Esophagus (tissue), 2 donors: Measurements from ENCODE around the gene GALNT12. TPM values are rescaled to one million over a fixed set of nuclear protein-coding genes. Genes with fewer than 3 reads are reported as not detected.

Experiments used
- H3K27ac ChIP-seq, 2 donors: one replicate each; pipeline ENCODE4 v1.5.1; 2013; ENCODE audit warnings: low read depth in 2 of 2, mild to moderate bottlenecking in 2 of 2, inconsistent platforms in 1 of 2, low read length in 1 of 2, moderate library complexity in 1 of 2
- H3K27me3 ChIP-seq, 2 donors: one replicate each; pipeline ENCODE4 v1.6.1; 2013; ENCODE audit warnings: low read length in 2 of 2, control low read depth in 1 of 2, mild to moderate bottlenecking in 1 of 2; ENCODE audit not compliant: insufficient read depth in 2 of 2, control insufficient read depth in 1 of 2
- H3K36me3 ChIP-seq, 2 donors: one replicate each; pipeline ENCODE4 v1.6.1; 2013; ENCODE audit warnings: low read length in 1 of 2; ENCODE audit not compliant: control insufficient read depth in 2 of 2, insufficient read depth in 2 of 2
- H3K4me1 ChIP-seq, 2 donors: one replicate each; pipeline ENCODE4 v1.6.1; 2013; ENCODE audit warnings: low read length in 1 of 2; ENCODE audit not compliant: control insufficient read depth in 2 of 2, insufficient read depth in 2 of 2
- H3K4me3 ChIP-seq, 2 donors: one replicate each; pipeline ENCODE4 v1.5.1; 2013; ENCODE audit warnings: low read length in 2 of 2, mild to moderate bottlenecking in 2 of 2, low read depth in 1 of 2, moderate library complexity in 1 of 2
- H3K9me3 ChIP-seq, 2 donors: one replicate each; pipeline ENCODE4 v1.6.1; 2013; ENCODE audit warnings: mild to moderate bottlenecking in 2 of 2, low read depth in 1 of 2, low read length in 1 of 2, moderate library complexity in 1 of 2; ENCODE audit not compliant: control insufficient read depth in 2 of 2, insufficient read depth in 1 of 2
- WGBS, 2 donors: extraction: QIAGEN DNeasy Blood & Tissue Kit; methylation state at CpG; one replicate each; pipeline ENCODE4 v1.1.7; 2013; 5-methylcytosine and 5-hydroxymethylcytosine counted together
- polyA plus RNA-seq, 2 donors: library from polyadenylated mRNA; stranded (reverse); fragments of 200-250 nt; gene quantifications; one replicate each; pipeline ENCODE4 v1.2.3, GENCODE V29; 2013
- donor health status: healthy with polysubstance abuse.
- donor health status: Bipolar disorder and iron deficiency.

The GALNT12 gene
- polyA plus RNA-seq, 2 donors = 19.6 to 20.7 TPM

GRCh38 chr9:98836206-98836605 is 28.7 kb downstream of the GALNT12 start:
- H3K36me3 ChIP-seq = peaks cover 14 to 18% of the 10 kb centered on the region in 2 donors
- WGBS, 2 donors = 88 to 93% methylated on average over 4 of the region's 4 CpGs
- no peaks in the 10 kb centered on the region for H3K9me3 ChIP-seq
- H3K4me3 ChIP-seq = no peak overlapping the region
- H3K27me3 ChIP-seq = no peaks in the 10 kb centered on the region
- no peaks in the 10 kb centered on the region for H3K4me1 ChIP-seq
- no peak overlapping the region for H3K27ac ChIP-seq

- H3K27ac ChIP-seq = no peak overlapping the region
- H3K36me3 ChIP-seq = peaks cover 14 to 15% of the 10 kb centered on the region in 2 donors
- no peaks in the 10 kb centered on the region for H3K27me3 ChIP-seq
- WGBS, 2 donors = 95% methylated on average over 4 of the region's 4 CpGs
- H3K4me3 ChIP-seq = no peak overlapping the region
- no peaks in the 10 kb centered on the region for H3K9me3 ChIP-seq
- no peaks in the 10 kb centered on the region for H3K4me1 ChIP-seq
These were observed 30.0 kb downstream of the GALNT12 start for GRCh38 chr9:98837516-98837915.

- Histone ChIP-seq H3K4me1 (no peaks in the 10 kb centered on the region), H3K27me3 (no peaks in the 10 kb centered on the region), H3K27ac (no peak overlapping the region), H3K4me3 (no peak overlapping the region), H3K9me3 (no peaks in the 10 kb centered on the region), H3K36me3 (peaks cover 12 to 14% of the 10 kb centered on the region in 2 donors)
- WGBS, 2 donors = 95 to 96% methylated on average over 6 of the region's 6 CpGs
These were observed 30.8 kb downstream of the GALNT12 start for GRCh38 chr9:98838155-98838867.

- Histone ChIP-seq H3K4me3 (no peak overlapping the region), H3K36me3 (peaks cover 10 to 17% of the 10 kb centered on the region in 2 donors)
These were observed 31.5 kb downstream of the GALNT12 start for GRCh38 chr9:98838868-98839565.

GRCh38 chr9:98839724-98840123 is 32.3 kb downstream of the GALNT12 start:
- Histone ChIP-seq H3K27me3 (no peaks in the 10 kb centered on the region), H3K4me1 (no peaks in the 10 kb centered on the region), H3K36me3 (peaks cover 10 to 17% of the 10 kb centered on the region in 2 donors), H3K9me3 (no peaks in the 10 kb centered on the region), H3K27ac (no peak overlapping the region), H3K4me3 (no peak overlapping the region)
- 59 to 71% methylated on average over 4 of the region's 4 CpGs for WGBS, 2 donors

More at GRCh38 chr9:98838868-98839565, 31.5 kb downstream of the GALNT12 start:
- Histone ChIP-seq H3K9me3 (no peaks in the 10 kb centered on the region), H3K27ac (no peak overlapping the region), H3K27me3 (no peaks in the 10 kb centered on the region), H3K4me1 (no peaks in the 10 kb centered on the region)
- WGBS, 2 donors = 91 to 93% methylated on average over 6 of the region's 6 CpGs

- Histone ChIP-seq H3K27me3 (no peaks in the 10 kb centered on the region), H3K4me1 (no peaks in the 10 kb centered on the region), H3K36me3 (peaks cover 12 to 14% of the 10 kb centered on the region in 2 donors), H3K9me3 (no peaks in the 10 kb centered on the region), H3K27ac (no peak overlapping the region), H3K4me3 (no peak overlapping the region)
- WGBS, 2 donors = 87 to 91% methylated on average over 7 of the region's 7 CpGs
These were observed 35.0 kb downstream of the GALNT12 start for GRCh38 chr9:98842510-98842909.

- Histone ChIP-seq H3K27me3 (no peaks in the 10 kb centered on the region), H3K27ac (no peak overlapping the region), H3K4me3 (no peak overlapping the region), H3K9me3 (no peaks in the 10 kb centered on the region), H3K4me1 (no peaks in the 10 kb centered on the region), H3K36me3 (peaks cover 8% of the 10 kb centered on the region in 2 donors)
- 72 to 86% methylated on average over 5 of the region's 5 CpGs for WGBS, 2 donors
These were observed 38.6 kb downstream of the GALNT12 start for GRCh38 chr9:98846081-98846480.

- 85 to 93% methylated on average over 2 of the region's 2 CpGs for WGBS, 2 donors
- Histone ChIP-seq H3K4me1 (no peaks in the 10 kb centered on the region), H3K27ac (no peak overlapping the region), H3K4me3 (no peak overlapping the region), H3K27me3 (no peaks in the 10 kb centered on the region), H3K36me3 (peaks cover 8% of the 10 kb centered on the region in 2 donors), H3K9me3 (no peaks in the 10 kb centered on the region)
These were observed 39.4 kb downstream of the GALNT12 start for GRCh38 chr9:98846879-98847278.

GRCh38 chr9:98848450-98849149 is 41.1 kb downstream of the GALNT12 start:
- H3K4me3 ChIP-seq = no peak overlapping the region
- no peaks in the 10 kb centered on the region for H3K4me1 ChIP-seq
- peak overlapping the region in 1 of 2 donors; percentile 26 for H3K27ac ChIP-seq
- WGBS, 2 donors = 23% methylated on average over 16 of the region's 16 CpGs
- H3K27me3 ChIP-seq = no peaks in the 10 kb centered on the region
- H3K9me3 ChIP-seq = no peaks in the 10 kb centered on the region
- H3K36me3 ChIP-seq = peaks cover 8% of the 10 kb centered on the region in 2 donors
